HUDEP-2 (cell line): ENCODE data around the gene HSFX1.
"Not testable (repeated sequence)": the region's sequence is repeated elsewhere in the genome, so short reads cannot be mapped to it uniquely, and the experiment has no call there.

Experiments
- DNase-seq, 76 experiments: peaks; one replicate each; lab custom pipeline; 2025; ENCODE audit not compliant: unreplicated experiment in 76 of 76; lab: John Stamatoyannopoulos, UW

Gene HSFX1

DNA sequence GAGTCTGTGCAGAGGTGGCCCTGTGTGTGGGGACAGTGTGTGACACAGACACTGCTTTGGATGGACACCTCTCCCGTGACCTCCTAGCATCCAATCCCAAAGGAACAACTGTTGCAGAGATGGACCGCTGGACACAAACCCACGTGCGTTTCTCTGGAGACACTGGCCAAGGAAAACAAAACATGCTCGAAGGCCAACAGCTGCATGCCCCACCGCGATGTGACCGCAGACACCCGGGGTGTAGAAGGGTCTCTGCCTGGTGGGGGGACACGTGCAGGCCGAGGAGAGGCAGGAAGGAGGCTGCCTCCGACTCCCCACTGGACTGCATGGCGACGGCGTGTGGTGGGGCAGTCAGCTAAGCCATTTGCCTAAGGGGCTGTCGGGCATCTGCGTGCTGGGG lies at the start of gene HSFX1:
Gene HSFX1 (plus strand): TSS at position 301 of the 400 bp plus-strand sequence. CDS start 614 bp downstream, outside the sequence.
- not testable (repeated sequence) for DNase-seq

GRCh38 chrX:149727308-149727707 lies 46.6 kb upstream of the HSFX1 start:
- DNase-seq = not testable (repeated sequence)

GRCh38 chrX:149742269-149742668 lies 31.6 kb upstream of the HSFX1 start:
- DNase-seq = not testable (repeated sequence)

DNA sequence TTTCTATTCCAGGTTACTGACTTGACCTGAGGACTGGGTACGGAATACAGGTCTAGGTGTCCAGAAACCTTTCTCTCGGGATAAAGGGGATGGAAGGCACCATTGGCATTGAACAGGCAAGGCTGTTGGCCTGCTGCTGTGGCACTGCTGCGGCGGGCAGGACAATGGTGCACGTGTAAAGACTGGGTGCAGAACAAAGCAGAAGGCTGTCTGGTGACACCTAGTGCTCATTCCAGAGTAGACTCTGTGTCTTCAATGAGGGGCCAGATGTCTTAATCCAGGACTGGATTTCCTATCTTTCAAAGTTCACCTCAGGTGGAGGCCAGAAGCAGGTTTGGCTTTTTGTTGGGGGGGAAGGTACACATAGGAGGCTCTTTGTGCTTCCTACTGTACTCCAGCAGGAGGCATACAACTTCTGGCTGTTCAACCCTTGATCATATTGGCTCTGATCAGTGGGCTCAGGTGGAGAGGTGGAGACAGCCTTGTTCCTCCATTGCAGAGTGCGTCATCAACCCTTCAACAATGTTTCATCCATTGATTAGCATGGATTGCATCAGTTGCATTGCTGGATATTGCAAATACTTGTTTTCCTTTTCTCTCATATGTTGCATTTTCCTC lies 27.4 kb upstream of the HSFX1 start:
- not testable (repeated sequence) for DNase-seq

- DNase-seq = no peak
Measured at GRCh38 chrX:149757206-149758067, 16.4 kb upstream of the HSFX1 start.

- DNase-seq = no peak
Measured at GRCh38 chrX:149758068-149758714, 15.7 kb upstream of the HSFX1 start.

DNA sequence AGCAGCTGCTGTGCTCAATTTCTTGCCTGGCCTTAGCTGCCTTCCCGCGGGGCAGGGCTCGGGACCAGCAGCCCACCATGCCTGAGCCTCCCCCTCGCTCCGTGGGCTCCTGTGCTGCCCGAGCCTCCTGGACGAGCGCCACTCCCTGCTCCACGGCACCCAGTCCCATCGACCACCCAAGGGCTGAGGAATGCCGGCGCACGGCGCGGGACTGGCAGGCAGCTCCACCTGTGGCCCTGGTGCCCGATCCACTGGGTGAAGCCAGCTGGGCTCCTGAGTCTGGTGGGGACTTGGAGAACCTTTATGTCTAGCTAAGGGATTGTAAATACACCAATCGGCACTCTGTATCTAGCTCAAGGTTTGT lies 15.2 kb upstream of the HSFX1 start:
- not testable (repeated sequence) for DNase-seq

- DNase-seq = no peak
Measured at GRCh38 chrX:149759824-149760223, 14.0 kb upstream of the HSFX1 start.

DNA sequence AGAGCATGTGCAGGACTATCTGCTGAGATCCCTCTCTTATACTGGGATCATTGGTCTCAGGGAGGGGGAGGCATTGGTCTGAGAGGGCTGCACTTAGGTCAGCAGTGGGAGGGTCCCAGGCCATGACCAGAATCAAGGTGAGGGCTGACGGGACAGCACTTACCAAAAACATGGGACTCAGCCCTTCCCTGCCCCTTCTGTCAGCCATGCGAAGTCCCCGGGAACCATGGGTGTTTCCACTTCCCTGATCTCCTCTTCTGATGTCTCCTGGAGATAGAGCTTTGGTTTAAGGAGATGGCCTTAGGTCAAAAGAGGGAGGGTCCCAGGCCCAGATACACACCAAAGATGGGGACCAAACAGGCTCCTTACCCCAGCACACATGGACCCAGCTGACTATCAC lies 12.9 kb upstream of the HSFX1 start:
- DNase-seq = no peak

- DNase-seq = not testable (repeated sequence)
Measured at GRCh38 chrX:149761858-149762674, 11.8 kb upstream of the HSFX1 start.

- no peak for DNase-seq
Measured at GRCh38 chrX:149762696-149763614, 10.9 kb upstream of the HSFX1 start.

DNA sequence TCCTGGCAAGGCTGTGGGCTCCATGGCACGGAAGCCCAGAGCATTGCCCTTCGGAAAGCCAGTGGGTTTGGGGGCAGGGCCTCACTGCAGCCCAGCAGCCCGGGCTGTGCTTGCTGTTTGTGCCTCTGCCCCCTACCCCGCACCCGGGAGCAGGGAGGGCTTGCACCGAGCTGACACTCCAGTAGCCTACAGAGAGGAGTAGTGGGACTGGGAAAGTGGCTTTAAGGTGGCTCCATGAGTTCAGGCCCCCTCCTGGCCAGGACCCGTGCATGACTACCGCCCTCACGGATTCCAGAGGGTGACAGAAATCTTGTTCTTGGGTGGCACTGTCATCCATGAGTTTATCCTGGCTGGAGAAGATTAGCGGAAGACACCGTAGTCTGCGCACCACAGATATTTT lies 3.5 kb upstream of the HSFX1 start:
- DNase-seq = not testable (repeated sequence)

DNA sequence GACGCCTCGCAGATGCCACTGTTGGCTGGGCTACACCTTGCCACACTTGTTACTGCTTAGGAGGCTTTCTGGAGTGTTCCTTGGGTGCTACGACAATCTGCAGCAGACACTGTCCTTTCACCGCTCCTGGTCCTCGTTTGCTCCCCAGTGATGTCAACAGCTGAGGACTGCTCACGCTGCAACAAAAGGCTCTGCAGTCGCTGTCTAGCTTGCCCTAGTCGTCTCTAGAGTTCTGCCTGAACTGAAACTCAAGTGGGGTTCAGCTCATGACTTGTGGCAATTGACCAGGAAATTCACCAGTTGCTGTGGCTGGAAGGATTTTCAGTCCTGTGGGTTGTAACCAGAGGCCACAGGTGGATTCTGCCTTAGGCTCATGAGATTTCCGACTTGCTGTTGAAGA lies 842 bp upstream of the HSFX1 start:
- DNase-seq = not testable (repeated sequence)

- DNase-seq = not testable (repeated sequence)
Measured at GRCh38 chrX:149777999-149778398, 4.1 kb downstream of the HSFX1 start.

- DNase-seq = not testable (repeated sequence)
Measured at GRCh38 chrX:149781727-149782126, 7.9 kb downstream of the HSFX1 start, which contains the start of gene MAGEA9. TSS of gene MAGEA9 (plus strand) at chrX:149781930. CDS start at chrX:149786211, 4,281 bp downstream.

- not testable (repeated sequence) for DNase-seq
Measured at GRCh38 chrX:149795531-149795930, 21.7 kb downstream of the HSFX1 start.

DNA sequence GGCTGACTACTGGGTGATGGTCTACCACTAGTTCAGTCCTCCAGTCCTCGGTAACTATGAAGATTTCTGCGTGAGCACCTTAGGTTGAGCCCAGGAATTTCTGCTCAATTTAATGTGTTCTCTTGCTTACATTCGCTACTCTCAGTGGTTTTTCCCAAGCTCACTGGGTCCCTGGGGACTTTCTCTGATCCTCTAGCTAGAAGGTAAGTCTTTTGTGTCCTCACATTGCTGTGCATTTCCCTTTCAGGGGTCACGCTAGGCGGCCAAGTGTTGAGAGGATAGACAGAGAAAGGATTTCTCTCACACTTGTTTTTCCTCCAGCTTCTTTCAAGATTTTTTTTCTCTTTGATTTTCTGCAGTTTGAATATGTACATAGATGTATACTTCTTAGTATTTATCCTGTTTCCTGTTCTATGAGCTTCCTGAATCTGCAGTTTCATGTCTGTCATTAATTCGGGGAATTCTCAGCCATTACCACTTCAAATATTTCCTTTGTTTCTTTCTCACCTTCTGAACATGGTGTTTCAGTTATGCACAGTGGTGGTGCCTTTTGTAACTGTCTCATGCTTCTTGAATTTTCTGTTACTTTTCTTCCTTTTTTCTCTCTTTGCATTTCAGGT lies 25.3 kb downstream of the HSFX1 start:
- no peak for DNase-seq

DNA sequence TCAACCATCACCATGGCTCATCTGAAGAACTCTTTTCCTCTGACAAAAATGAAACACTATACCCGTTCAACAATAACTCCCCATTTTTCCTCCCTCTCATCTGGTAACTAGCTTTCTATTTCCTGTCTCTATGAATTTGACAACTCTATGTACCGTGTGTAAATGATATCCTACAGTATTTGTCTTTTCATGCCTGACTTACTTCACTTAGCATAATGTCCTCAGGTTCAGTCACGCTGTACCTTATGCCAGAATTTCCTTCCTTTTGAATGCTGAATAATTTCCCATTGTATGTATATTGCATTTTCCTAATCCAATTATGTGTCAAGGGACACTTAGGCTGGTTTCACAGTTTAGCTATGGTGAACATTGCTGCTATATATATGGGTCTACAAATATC lies 26.1 kb downstream of the HSFX1 start:
- no peak for DNase-seq

- DNase-seq = no peak
Measured at GRCh38 chrX:149803458-149804062, 29.7 kb downstream of the HSFX1 start.
